NCI-H2196 treated with DMSO at 0.1 percent for 48 hours (cell line): ENCODE results near the gene HMOX1.

Experiments used
- DNase-seq: peaks from one replicate; lab custom pipeline; 2025; ENCODE audit not compliant: unreplicated experiment; lab: John Stamatoyannopoulos, UW

HMOX1 gene

GRCh38 chr22:35349704-35350538 lies 31.0 kb upstream of the HMOX1 start:
- DNase-seq = peak; percentile 36

DNA sequence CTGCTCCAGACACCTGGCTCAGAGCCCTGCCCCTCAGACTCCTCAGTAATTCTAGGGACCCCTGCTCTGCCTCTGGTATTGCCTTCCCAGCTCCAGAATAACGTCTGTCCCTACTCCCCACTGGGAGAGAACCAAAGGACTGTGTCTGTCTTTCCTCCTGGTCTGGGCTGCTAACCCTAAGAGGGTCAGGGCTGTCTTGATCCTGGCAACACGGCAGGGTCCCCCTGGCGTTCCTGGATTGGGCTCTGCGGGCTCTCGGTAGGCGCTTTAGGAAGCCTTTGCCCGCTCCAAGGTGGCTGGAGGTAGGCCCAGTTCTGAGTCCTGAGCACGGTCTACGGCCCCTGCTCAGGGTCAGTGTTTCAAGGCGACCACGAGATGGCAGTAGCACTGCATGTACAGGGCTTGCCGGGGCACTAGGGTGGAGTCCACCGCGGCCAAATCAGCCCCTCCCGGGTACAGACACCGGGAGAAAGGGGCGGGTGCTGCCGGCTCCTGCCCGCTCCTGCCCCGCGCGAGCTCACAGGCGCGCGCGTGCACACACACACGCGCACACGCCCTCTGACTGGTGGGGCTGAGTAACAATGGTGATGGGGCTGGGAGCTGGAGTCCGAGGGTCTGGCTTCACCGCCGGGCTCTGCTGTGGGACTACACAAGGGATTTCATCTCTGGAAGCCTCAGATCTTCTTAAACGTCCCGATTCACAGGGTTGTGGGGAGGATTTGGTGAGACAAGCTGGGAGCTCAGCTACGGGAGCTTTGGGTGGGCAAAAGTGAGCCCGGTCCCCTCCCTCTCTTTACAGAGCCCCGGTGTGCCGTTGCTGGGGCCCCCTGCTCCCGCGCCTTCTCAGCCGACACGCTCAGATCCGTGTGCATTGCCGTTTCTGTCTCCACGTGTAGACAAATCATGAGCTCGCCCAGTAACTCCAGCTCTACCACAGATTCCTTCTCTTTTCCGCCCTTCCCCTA lies 30.1 kb upstream of the HMOX1 start:
- peak; percentile 74 for DNase-seq

GRCh38 chr22:35352214-35353111 lies 28.4 kb upstream of the HMOX1 start:
- DNase-seq = no peak

GRCh38 chr22:35353318-35353717 lies 27.6 kb upstream of the HMOX1 start:
- no peak for DNase-seq

DNA sequence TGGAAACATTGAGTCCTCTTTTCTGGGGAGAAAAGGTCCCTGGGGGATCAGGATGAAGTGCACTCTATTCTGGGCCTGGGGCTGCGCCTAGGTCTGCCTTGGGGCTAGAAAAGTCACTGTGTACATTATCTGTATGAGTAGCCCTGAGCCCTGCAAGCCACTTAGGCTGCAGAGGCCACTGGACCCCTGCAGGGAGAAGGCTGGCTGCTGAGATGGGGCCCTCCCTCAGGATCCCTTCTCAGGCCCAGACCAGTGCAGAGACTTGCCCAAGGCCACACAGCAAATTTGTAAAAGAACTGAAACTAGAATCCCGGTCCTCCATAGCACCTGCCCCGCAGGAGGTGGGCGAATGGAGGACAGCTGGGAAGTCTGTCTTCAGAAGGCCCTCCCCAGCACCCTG lies 26.8 kb upstream of the HMOX1 start:
- no peak for DNase-seq

DNA sequence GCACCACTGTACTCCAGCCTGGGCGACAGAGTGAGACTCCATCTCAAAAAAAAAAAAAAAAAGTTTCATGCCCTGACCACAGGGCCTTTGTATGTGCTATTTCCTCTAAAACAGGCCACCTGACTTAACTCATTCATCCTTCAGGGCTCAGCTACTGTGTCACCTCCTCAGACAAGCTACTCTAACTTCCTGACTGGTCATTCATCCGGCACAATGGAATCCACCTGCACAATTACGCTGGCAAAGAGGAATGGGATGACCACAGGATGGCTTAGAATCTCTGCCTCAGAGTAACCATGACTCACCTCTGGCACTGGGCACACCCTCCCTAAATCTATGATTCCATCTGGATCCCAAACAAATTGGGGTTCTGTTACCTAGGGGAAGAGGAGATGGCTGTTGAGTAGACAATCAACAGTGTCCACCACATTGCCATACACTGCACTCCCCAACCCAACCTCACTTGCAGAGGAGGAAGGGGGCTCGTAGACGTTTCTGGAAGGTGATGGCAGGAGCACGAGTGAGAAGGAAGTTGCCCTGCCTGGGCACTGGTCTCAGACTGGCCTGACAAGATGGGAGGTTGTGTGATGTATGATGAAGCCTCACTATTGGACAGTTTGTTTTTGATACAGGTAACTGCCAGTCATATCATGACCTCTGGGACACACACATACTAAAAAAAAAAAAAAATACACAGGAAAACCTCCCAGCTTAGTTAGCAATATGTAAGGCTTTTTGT lies 22.8 kb upstream of the HMOX1 start:
- DNase-seq = no peak

GRCh38 chr22:35359380-35360065 lies 21.4 kb upstream of the HMOX1 start:
- DNase-seq = no peak

- DNase-seq = no peak
Measured at GRCh38 chr22:35361001-35361558, 19.8 kb upstream of the HMOX1 start.

DNA sequence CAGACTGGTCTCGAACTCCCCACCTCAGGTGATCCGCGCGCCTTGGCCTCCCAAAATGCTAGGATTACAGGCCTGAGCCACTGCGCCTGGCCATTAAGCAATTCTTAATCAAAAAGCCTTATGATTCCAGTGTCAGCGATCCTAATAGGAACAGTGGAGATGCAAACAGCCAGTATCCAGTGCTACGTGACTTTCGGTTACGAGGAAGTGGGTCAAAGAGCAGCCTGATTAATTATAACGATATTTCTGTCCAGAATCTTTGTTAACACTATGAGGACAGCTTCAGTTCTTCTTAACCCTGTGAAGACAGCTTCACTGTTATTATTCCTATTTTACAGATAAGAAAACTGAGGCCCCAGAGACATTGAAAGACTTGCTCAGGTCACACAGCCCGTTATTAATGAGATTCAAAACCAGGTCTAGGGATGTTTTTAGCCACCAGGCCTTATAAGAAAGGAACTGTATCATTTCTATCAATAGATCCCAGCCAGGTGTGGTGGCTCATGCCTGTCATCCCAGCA lies 17.3 kb upstream of the HMOX1 start:
- no peak for DNase-seq

GRCh38 chr22:35364230-35364629 lies 16.7 kb upstream of the HMOX1 start:
- peak; percentile 20 for DNase-seq

GRCh38 chr22:35367331-35367886 lies 13.5 kb upstream of the HMOX1 start:
- no peak for DNase-seq

GRCh38 chr22:35368386-35368785 lies 12.5 kb upstream of the HMOX1 start:
- no peak for DNase-seq

- DNase-seq = no peak
Measured at GRCh38 chr22:35369996-35370395, 10.9 kb upstream of the HMOX1 start.

GRCh38 chr22:35373781-35374180 lies 7.1 kb upstream of the HMOX1 start:
- DNase-seq = no peak

- no peak for DNase-seq
Measured at GRCh38 chr22:35375031-35375430, 5.9 kb upstream of the HMOX1 start.

DNA sequence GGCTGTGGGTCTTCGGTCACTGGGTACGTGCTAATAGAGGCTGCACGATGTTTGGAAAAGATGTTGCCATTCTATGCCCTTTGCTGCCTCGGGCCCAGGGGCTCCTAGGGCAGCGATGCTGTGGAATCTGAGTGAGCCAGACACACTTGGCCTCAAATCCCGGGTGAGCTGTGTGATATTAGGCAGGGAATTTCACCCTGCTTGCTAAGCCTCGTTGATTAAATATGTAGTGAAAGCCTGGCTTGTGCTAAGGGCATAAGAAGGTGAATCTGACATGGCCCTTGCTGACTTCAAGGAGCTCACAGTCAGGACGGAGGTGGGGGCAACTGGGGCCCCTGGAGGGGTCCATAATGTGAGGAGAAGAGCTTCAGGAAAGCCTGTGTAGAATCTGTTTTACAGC lies 5.4 kb upstream of the HMOX1 start:
- DNase-seq = no peak

DNA sequence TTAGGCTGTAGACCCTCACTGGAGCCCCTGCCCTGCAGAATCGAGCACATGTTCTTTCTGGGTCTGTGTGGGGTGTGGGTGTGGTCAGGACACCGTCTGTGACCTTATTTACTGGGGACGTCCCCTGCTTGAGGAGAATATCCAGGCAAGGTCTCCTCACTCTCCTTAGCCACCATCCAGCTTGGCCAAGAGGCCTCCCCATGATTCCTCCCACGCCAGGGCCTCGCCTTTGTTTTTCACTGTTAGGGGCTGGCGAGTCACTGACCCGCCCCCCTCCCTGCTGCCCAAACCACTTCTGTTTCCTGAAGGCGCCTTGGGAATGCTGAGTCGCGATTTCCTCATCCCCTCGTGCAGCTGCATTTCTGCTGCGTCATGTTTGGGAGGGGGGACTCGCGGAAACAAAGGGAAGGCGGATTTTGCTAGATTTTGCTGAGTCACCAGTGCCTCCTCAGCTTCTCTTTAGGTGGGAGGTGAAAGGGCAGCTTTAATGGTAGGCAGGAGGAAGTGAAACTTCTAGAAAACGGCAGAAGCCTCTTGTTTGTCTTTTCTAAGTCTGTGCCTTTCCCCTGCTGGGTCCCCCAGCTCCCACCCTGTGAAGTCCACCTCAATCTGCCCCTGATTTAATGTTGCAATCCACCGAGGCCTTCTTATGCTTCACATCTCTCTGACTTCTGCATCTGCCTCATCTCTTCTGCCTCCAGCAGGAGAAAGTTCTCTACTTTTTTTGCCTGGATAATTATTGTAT lies 4.0 kb upstream of the HMOX1 start:
- DNase-seq = peak; percentile 58

- no peak for DNase-seq
Measured at GRCh38 chr22:35377735-35378134, 3.2 kb upstream of the HMOX1 start.
